Liver (tissue), 9 donors: ENCODE results near the gene FADS1. TPM values are rescaled to one million over a fixed set of nuclear protein-coding genes. Genes with fewer than 3 reads are reported as not detected.

ENCODE experiments used
- DNase-seq: peaks from one replicate; pipeline ENCODE4 v3.0.0-alpha.2; 2017; ENCODE audit warnings: low spot score
- H3K27ac ChIP-seq, 2 donors: one replicate each; pipeline ENCODE4 v1.7.0; 2013; ENCODE audit warnings: inconsistent platforms in 2 of 2, low read length in 2 of 2, control low read depth in 1 of 2, low read depth in 1 of 2, mild to moderate bottlenecking in 1 of 2
- H3K27me3 ChIP-seq, 4 donors: one replicate each; pipeline versions ENCODE4 v1.6.1 to v1.7.0; 2013; ENCODE audit warnings: low read length in 3 of 4, inconsistent platforms in 1 of 4, mild to moderate bottlenecking in 1 of 4, moderate library complexity in 1 of 4; ENCODE audit not compliant: control insufficient read depth in 4 of 4, insufficient read depth in 4 of 4
- H3K36me3 ChIP-seq, 4 donors: one replicate each; pipeline versions ENCODE4 v1.6.1 to v1.7.0; 2013; ENCODE audit warnings: low read length in 3 of 4, mild to moderate bottlenecking in 3 of 4, low read depth in 1 of 4, moderate library complexity in 1 of 4; ENCODE audit not compliant: control insufficient read depth in 4 of 4, insufficient read depth in 3 of 4
- H3K4me1 ChIP-seq, 4 donors: one replicate each; pipeline versions ENCODE4 v1.6.1 to v1.7.0; 2013; ENCODE audit warnings: low read length in 3 of 4, mild to moderate bottlenecking in 3 of 4, moderate library complexity in 1 of 4; ENCODE audit not compliant: control insufficient read depth in 4 of 4, insufficient read depth in 4 of 4
- H3K4me3 ChIP-seq, 3 donors: one replicate each; pipeline versions ENCODE4 v1.6.1 to v1.7.0; 2013; ENCODE audit warnings: low read length in 3 of 3, control low read depth in 1 of 3, low read depth in 1 of 3, mild to moderate bottlenecking in 1 of 3
- H3K9ac ChIP-seq, 2 donors: one replicate each; pipeline ENCODE4 v1.7.0; 2013; ENCODE audit warnings: low read length in 2 of 2, mild to moderate bottlenecking in 2 of 2, moderate library complexity in 2 of 2, control low read depth in 1 of 2, low read depth in 1 of 2
- H3K9me3 ChIP-seq, 4 donors: one replicate each; pipeline versions ENCODE4 v1.6.1 to v1.7.0; 2013; ENCODE audit warnings: low read length in 3 of 4; ENCODE audit not compliant: control insufficient read depth in 4 of 4
- EGR1 ChIP-seq, 2 donors: IDR thresholded peaks; 2 replicates each; pipeline ENCODE4 v1.6.1; 2016 to 2018; ENCODE audit warnings: antibody characterized with exemption in 2 of 2, low read depth in 2 of 2
- FOXA1 ChIP-seq: IDR thresholded peaks from 2 replicates; pipeline ENCODE4 v1.6.1; 2016; ENCODE audit warnings: antibody characterized with exemption
- FOXA2 ChIP-seq: IDR thresholded peaks from 2 replicates; pipeline ENCODE4 v1.6.1; 2016; ENCODE audit warnings: antibody characterized with exemption
- GABPA ChIP-seq, 2 donors: IDR thresholded peaks in 1 of 2; conservative IDR thresholded peaks in 1 of 2; 2 replicates each; pipeline ENCODE4 v1.6.1; 2016; ENCODE audit warnings: antibody characterized with exemption in 2 of 2, mild to moderate bottlenecking in 1 of 2, moderate library complexity in 1 of 2
- HNF4G ChIP-seq: IDR thresholded peaks from 2 replicates; pipeline ENCODE4 v1.6.1; 2016; ENCODE audit warnings: antibody characterized with exemption
- JUND ChIP-seq, 2 donors: IDR thresholded peaks; 2 replicates each; pipeline ENCODE4 v1.6.1; 2016; ENCODE audit warnings: antibody characterized with exemption in 2 of 2
- NR2F2 ChIP-seq: IDR thresholded peaks from 2 replicates; pipeline ENCODE4 v1.6.1; 2016; ENCODE audit warnings: antibody characterized with exemption
- RAD21 ChIP-seq, 2 donors: IDR thresholded peaks; 2 replicates each; pipeline ENCODE4 v1.6.1; 2016; ENCODE audit warnings: antibody characterized with exemption in 2 of 2, mild to moderate bottlenecking in 2 of 2
- RXRA ChIP-seq, 2 donors: IDR thresholded peaks; 2 replicates each; pipeline ENCODE4 v1.6.1; 2017 to 2018; ENCODE audit warnings: antibody characterized with exemption in 2 of 2, mild to moderate bottlenecking in 1 of 2
- SP1 ChIP-seq: IDR thresholded peaks from 2 replicates; pipeline ENCODE4 v1.6.1; 2018; ENCODE audit warnings: antibody characterized with exemption, mild to moderate bottlenecking
- TAF1 ChIP-seq: conservative IDR thresholded peaks from 2 replicates; pipeline ENCODE4 v1.6.1; 2016; ENCODE audit warnings: antibody characterized with exemption, mild to moderate bottlenecking
- YY1 ChIP-seq: IDR thresholded peaks from 2 replicates; pipeline ENCODE4 v1.6.1; 2016; ENCODE audit warnings: antibody characterized with exemption, mild to moderate bottlenecking
- WGBS: extraction: QIAGEN DNeasy Blood & Tissue Kit; methylation state at CpG from one replicate; pipeline ENCODE4 v1.1.7; 2013; 5-methylcytosine and 5-hydroxymethylcytosine counted together
- polyA plus RNA-seq, 2 donors: library from polyadenylated mRNA; stranded (reverse) in 1 of 2; unstranded in 1 of 2; fragments of 200-250 nt in 1 of 2; fragments of >200 nt in 1 of 2; fragmentation: Nextera tagmentation in 1 of 2; extraction: Ambion mirVana in 1 of 2; gene quantifications; one replicate each; pipeline versions ENCODE4 v1.2.1 to v1.2.3, GENCODE V29; 2013 to 2015
- total RNA-seq, 2 donors: library from RNA; depleted of rRNA; stranded (reverse); fragments of >200 nt; gene quantifications; one replicate each; pipeline ENCODE4 v1.2.3, GENCODE V29; 2014
- TF ChIP-seq, protein P1 (sequence below): IDR thresholded peaks from 2 replicates; pipeline ENCODE4 v1.6.1; 2016; ENCODE audit warnings: antibody characterized with exemption
- TF ChIP-seq, protein P2 (sequence below): fragments of 150-350 bp; IDR thresholded peaks from 2 replicates; pipeline ENCODE4 v1.5.1; 2017; ENCODE audit warnings: improper control_type of control experiment, low read depth, low read length; ENCODE audit not compliant: missing input control
- TF ChIP-seq, protein P3 (sequence below): IDR thresholded peaks from 2 replicates; pipeline ENCODE4 v1.6.1; 2016; ENCODE audit warnings: antibody characterized with exemption
- TF ChIP-seq, protein P4 (sequence below): IDR thresholded peaks from 2 replicates; pipeline ENCODE4 v1.6.1; 2016; ENCODE audit warnings: antibody characterized with exemption, mild to moderate bottlenecking
- TF ChIP-seq, protein P5 (sequence below): IDR thresholded peaks from 2 replicates; pipeline ENCODE4 v1.6.1; 2016; ENCODE audit warnings: antibody characterized with exemption
- donor health status: healthy.
- donor health status: healthy.
- donor health status: healthy.
- donor health status: healthy.
- donor health status: healthy.

The FADS1 gene
- total and polyA plus RNA-seq, 4 donors = 16.8 to 137 (median 58.7) TPM

DNA sequence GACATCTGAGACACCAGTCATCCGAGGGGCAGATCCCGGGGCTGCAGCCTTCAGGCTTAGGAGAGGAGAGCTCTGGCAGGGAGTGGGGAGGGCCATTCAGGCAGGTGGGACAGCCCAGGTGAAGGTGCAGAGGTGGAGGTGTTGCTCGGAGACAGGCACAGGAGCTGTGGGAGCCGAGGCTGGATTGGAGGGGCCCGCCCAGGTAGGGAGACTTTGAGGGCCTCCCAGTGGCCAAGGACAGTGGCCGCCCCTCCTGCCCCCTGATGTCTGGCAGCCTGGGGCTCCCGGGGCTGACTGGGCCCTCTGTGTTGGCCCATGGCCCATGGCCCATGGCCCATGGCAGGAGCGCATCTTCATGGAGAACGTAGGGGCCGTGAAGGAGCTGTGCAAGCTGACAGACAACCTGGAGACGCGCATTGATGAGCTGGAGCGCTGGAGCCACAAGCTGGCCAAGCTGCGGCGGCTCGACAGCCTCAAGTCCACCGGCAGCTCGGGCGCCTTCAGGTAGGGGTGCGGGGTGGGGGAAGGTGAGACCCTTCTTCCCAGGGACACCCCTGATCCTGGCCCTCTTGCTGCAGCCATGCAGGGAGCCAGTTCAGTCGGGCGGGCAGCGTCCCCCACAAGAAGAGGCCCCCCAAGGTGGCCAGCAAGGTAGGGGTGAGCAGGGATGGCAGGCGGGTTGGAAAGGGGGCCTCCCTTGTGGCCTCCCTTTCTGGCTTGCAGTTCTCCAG is 37.7 kb downstream of the FADS1 start:
- peaks cover 0 to 49% (median 6%) of the 10 kb centered on the region in 4 donors for H3K36me3 ChIP-seq
- no peak for DNase-seq
- H3K4me1 ChIP-seq = no peaks in the 10 kb centered on the region
- no peaks in the 10 kb centered on the region for H3K27me3 ChIP-seq
- H3K4me3 ChIP-seq = no peak overlapping the region
- H3K27ac ChIP-seq = no peak overlapping the region
- TF ChIP-seq RXRA (IDR thresholded peaks at IDR 0.05) (no peak), RAD21 (IDR thresholded peaks at IDR 0.05) (no peak), FOXA1 (no peak), NR2F2 (no peak), JUND (IDR thresholded peaks at IDR 0.05) (no peak), HNF4G (no peak), GABPA (IDR thresholded peaks at IDR 0.05 in 1 of 2, conservative IDR thresholded peaks at IDR 0.05 in 1 of 2) (no peak), TAF1 (no peak), SP1 (no peak), EGR1 (IDR thresholded peaks at IDR 0.05; ENCODE audit: low read depth in 2 of 2) (no peak)
- TF ChIP-seq, protein P1, sequence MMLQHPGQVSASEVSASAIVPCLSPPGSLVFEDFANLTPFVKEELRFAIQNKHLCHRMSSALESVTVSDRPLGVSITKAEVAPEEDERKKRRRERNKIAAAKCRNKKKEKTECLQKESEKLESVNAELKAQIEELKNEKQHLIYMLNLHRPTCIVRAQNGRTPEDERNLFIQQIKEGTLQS = no peak
- TF ChIP-seq, protein P2, sequence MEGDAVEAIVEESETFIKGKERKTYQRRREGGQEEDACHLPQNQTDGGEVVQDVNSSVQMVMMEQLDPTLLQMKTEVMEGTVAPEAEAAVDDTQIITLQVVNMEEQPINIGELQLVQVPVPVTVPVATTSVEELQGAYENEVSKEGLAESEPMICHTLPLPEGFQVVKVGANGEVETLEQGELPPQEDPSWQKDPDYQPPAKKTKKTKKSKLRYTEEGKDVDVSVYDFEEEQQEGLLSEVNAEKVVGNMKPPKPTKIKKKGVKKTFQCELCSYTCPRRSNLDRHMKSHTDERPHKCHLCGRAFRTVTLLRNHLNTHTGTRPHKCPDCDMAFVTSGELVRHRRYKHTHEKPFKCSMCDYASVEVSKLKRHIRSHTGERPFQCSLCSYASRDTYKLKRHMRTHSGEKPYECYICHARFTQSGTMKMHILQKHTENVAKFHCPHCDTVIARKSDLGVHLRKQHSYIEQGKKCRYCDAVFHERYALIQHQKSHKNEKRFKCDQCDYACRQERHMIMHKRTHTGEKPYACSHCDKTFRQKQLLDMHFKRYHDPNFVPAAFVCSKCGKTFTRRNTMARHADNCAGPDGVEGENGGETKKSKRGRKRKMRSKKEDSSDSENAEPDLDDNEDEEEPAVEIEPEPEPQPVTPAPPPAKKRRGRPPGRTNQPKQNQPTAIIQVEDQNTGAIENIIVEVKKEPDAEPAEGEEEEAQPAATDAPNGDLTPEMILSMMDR = no peak
- no peaks in the 10 kb centered on the region for H3K9me3 ChIP-seq
- no peak overlapping the region for H3K9ac ChIP-seq
- 93% methylated on average over 24 of the region's 24 CpGs for WGBS

DNA sequence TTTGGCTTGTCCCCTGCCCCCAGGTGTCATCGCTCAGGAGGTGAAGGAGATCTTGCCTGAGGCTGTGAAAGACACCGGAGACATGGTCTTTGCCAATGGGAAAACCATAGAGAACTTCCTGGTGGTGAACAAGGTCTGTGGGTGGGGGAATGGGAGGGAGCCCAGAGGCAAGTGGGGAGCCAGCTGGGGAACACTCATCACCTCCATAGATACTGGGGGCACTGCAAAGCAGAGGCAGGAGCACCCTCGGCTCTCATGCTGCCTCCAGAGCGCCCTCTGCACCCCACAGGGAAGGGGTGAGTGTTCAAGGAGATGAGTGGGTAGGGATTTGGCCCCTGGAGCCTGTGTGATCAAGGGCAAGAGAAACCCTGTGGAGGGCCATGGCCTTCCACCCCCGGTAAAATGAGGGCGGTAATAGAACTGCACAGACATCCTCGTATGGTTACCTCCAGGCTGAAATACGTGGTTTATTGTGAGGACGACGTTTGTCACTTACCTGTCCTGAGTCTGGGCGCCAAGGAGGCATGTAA is 38.4 kb downstream of the FADS1 start:
- no peak overlapping the region for H3K4me3 ChIP-seq
- peaks cover 0 to 42% (median 5%) of the 10 kb centered on the region in 4 donors for H3K36me3 ChIP-seq
- DNase-seq = no peak
- WGBS = 90% methylated on average over 11 of the region's 11 CpGs
- H3K9ac ChIP-seq = no peak overlapping the region
- H3K27ac ChIP-seq = no peak overlapping the region
- no peaks in the 10 kb centered on the region for H3K9me3 ChIP-seq
- no peaks in the 10 kb centered on the region for H3K27me3 ChIP-seq
- TF ChIP-seq, protein P2 = no peak
- no peak for TF ChIP-seq FOXA1
- TF ChIP-seq, protein P3, sequence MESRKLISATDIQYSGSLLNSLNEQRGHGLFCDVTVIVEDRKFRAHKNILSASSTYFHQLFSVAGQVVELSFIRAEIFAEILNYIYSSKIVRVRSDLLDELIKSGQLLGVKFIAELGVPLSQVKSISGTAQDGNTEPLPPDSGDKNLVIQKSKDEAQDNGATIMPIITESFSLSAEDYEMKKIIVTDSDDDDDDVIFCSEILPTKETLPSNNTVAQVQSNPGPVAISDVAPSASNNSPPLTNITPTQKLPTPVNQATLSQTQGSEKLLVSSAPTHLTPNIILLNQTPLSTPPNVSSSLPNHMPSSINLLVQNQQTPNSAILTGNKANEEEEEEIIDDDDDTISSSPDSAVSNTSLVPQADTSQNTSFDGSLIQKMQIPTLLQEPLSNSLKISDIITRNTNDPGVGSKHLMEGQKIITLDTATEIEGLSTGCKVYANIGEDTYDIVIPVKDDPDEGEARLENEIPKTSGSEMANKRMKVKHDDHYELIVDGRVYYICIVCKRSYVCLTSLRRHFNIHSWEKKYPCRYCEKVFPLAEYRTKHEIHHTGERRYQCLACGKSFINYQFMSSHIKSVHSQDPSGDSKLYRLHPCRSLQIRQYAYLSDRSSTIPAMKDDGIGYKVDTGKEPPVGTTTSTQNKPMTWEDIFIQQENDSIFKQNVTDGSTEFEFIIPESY = no peak
- TF ChIP-seq YY1 = no peak
- no peak for TF ChIP-seq JUND (IDR thresholded peaks at IDR 0.05)
- no peak for TF ChIP-seq GABPA (IDR thresholded peaks at IDR 0.05 in 1 of 2, conservative IDR thresholded peaks at IDR 0.05 in 1 of 2)
- no peak for TF ChIP-seq NR2F2
- TF ChIP-seq SP1 = no peak
- TF ChIP-seq, protein P4, sequence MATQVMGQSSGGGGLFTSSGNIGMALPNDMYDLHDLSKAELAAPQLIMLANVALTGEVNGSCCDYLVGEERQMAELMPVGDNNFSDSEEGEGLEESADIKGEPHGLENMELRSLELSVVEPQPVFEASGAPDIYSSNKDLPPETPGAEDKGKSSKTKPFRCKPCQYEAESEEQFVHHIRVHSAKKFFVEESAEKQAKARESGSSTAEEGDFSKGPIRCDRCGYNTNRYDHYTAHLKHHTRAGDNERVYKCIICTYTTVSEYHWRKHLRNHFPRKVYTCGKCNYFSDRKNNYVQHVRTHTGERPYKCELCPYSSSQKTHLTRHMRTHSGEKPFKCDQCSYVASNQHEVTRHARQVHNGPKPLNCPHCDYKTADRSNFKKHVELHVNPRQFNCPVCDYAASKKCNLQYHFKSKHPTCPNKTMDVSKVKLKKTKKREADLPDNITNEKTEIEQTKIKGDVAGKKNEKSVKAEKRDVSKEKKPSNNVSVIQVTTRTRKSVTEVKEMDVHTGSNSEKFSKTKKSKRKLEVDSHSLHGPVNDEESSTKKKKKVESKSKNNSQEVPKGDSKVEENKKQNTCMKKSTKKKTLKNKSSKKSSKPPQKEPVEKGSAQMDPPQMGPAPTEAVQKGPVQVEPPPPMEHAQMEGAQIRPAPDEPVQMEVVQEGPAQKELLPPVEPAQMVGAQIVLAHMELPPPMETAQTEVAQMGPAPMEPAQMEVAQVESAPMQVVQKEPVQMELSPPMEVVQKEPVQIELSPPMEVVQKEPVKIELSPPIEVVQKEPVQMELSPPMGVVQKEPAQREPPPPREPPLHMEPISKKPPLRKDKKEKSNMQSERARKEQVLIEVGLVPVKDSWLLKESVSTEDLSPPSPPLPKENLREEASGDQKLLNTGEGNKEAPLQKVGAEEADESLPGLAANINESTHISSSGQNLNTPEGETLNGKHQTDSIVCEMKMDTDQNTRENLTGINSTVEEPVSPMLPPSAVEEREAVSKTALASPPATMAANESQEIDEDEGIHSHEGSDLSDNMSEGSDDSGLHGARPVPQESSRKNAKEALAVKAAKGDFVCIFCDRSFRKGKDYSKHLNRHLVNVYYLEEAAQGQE = no peak
- no peak for TF ChIP-seq RXRA (IDR thresholded peaks at IDR 0.05)
- no peak for TF ChIP-seq HNF4G
- TF ChIP-seq TAF1 = no peak
- TF ChIP-seq FOXA2 = no peak
- TF ChIP-seq, protein P5, sequence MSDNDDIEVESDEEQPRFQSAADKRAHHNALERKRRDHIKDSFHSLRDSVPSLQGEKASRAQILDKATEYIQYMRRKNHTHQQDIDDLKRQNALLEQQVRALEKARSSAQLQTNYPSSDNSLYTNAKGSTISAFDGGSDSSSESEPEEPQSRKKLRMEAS = no peak
- no peaks in the 10 kb centered on the region for H3K4me1 ChIP-seq
